Measurements from ENCODE around the gene MAT2B.

DNA sequence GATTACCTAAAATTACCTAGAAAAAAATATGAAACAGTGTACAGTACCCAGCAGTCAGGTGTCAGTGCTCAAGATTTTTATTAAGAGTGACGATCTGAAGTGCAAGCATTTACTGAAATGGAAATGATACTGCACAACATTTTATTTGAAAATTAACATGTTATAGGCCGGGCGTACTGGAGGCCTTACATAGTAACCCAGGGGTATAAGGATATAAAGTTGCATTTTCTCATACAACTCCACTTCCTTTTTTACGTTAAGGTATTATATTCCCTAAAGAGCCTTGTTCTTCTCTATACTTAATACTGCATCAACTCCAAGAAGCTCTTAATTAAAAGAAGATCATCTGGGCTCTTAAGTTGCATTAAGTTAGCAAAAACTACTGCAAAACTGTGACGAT lies 3.3 kb downstream of the MAT2B start:
- TF ChIP-seq POLR2A (IDR thresholded peaks at IDR 0.05; ENCODE audit: low read depth, low read length), result no peak
- TF ChIP-seq POLR2AphosphoS5 (IDR thresholded peaks at IDR 0.05; ENCODE audit: low read depth, low read length), result no peak
- no peak for TF ChIP-seq TAF1 (IDR thresholded peaks at IDR 0.05; ENCODE audit: low read depth, low read length)
- TF ChIP-seq PAX5 (IDR thresholded peaks at IDR 0.05; ENCODE audit: insufficient read depth, low read length, severe bottlenecking), result no peak
- TF ChIP-seq SPI1 (IDR thresholded peaks at IDR 0.05; ENCODE audit: low read depth, low read length), result peak; percentile 51
